ENCODE data around the gene DMPK.

DMPK gene

GRCh38 chr19:45782162-45782691 is at the start of gene DMPK:
TSS of gene DMPK (minus strand) at chr19:45782490. CDS start at chr19:45782352, 138 bp downstream.
- no peak for DNase-seq (ENCODE audit: low spot score)

GRCh38 chr19:45828945-45829344 is 46.7 kb upstream of the DMPK start:
- FAIRE-seq (no peak), DNase-seq (ENCODE audit: low spot score) (no peak)

More at GRCh38 chr19:45782162-45782691, at the start of gene DMPK:
- no peak for FAIRE-seq

- DNase-seq (ENCODE audit: low spot score), result no peak
Measured at GRCh38 chr19:45828523-45828922, 46.2 kb upstream of the DMPK start.

GRCh38 chr19:45827459-45828093 is 45.3 kb upstream of the DMPK start:
- DNase-seq (ENCODE audit: low spot score) (no peak), FAIRE-seq (no peak)

More at GRCh38 chr19:45828523-45828922, 46.2 kb upstream of the DMPK start:
- FAIRE-seq, result no peak

- DNase-seq (ENCODE audit: low spot score) (no peak), FAIRE-seq (no peak)
Measured at GRCh38 chr19:45826934-45827333, 44.6 kb upstream of the DMPK start.

GRCh38 chr19:45825917-45826893 is 43.9 kb upstream of the DMPK start:
- DNase-seq (ENCODE audit: low spot score), result no peak
- no peak for FAIRE-seq

- no peak for DNase-seq (ENCODE audit: low spot score)
- no peak for FAIRE-seq
Measured at GRCh38 chr19:45825263-45825605, 42.9 kb upstream of the DMPK start.

- DNase-seq (ENCODE audit: low spot score) (no peak), FAIRE-seq (no peak)
Measured at GRCh38 chr19:45824531-45825262, 42.4 kb upstream of the DMPK start.

- DNase-seq (ENCODE audit: low spot score) (no peak), FAIRE-seq (no peak)
Measured at GRCh38 chr19:45824041-45824471, 41.8 kb upstream of the DMPK start.

- DNase-seq (ENCODE audit: low spot score) (no peak), FAIRE-seq (no peak)
Measured at GRCh38 chr19:45823182-45823581, 40.9 kb upstream of the DMPK start.

GRCh38 chr19:45822716-45823115 is 40.4 kb upstream of the DMPK start:
- no peak for DNase-seq (ENCODE audit: low spot score)
- FAIRE-seq, result no peak

GRCh38 chr19:45821570-45821969 is 39.3 kb upstream of the DMPK start:
- DNase-seq (ENCODE audit: low spot score), result no peak
- FAIRE-seq, result no peak

GRCh38 chr19:45821103-45821521 is 38.8 kb upstream of the DMPK start:
- no peak for FAIRE-seq
- DNase-seq (ENCODE audit: low spot score), result no peak

GRCh38 chr19:45820413-45821102 is 38.3 kb upstream of the DMPK start:
- FAIRE-seq (no peak), DNase-seq (ENCODE audit: low spot score) (no peak)

GRCh38 chr19:45819769-45820168 is 37.5 kb upstream of the DMPK start:
- no peak for DNase-seq (ENCODE audit: low spot score)
- FAIRE-seq, result no peak

GRCh38 chr19:45817725-45818301 is 35.5 kb upstream of the DMPK start:
- DNase-seq (ENCODE audit: low spot score), result no peak
- no peak for FAIRE-seq

- FAIRE-seq, result peak; percentile 81
Measured at GRCh38 chr19:45817010-45817724, 34.9 kb upstream of the DMPK start.

GRCh38 chr19:45816236-45817009 is 34.1 kb upstream of the DMPK start:
- no peak for DNase-seq (ENCODE audit: low spot score)
- no peak for FAIRE-seq

More at GRCh38 chr19:45817010-45817724, 34.9 kb upstream of the DMPK start:
- DNase-seq (ENCODE audit: low spot score), result peak; percentile 83
